ENCODE data around the gene TSHZ1.

The TSHZ1 gene

DNA sequence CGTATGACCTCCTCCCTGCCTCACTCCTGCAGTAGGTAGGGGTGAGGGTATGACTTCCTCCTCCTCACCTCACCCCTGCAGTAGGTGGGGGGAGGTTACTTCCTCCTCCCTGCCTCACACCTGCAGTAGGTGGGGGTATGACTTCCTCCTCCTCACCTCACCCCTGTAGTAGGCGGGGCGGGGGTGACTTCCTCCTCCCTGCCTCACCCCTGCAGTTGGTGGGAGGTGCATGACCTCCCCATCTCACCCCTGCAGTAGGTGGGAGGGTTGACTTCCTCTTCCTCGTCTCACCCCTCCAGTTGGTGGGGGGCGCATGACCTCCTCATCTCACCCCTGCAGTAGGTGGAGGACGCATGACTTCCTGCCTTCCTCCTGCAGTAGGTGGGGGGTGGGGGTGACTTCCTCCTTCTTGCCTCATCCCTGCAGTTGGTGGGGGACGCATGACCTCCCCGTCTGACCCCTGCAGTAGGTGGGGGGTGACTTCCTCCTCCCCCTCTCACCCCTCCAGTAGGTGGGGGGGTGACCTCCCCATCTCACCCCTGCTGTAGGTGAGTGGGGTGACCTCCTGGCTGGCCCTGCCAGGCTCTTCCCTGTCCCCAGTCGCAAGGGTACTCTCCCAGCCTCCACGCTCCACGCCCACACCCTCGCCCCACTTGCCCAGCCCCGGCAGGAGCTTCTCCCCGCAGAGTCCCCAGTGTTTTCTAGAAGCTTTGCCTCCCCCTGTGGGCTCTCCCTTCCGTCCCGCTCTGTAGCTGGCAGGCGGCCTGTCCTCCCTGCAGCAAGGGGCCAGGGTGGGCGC, 39.3 kb downstream of the TSHZ1 start:
- DNase-seq, result no peak

DNA sequence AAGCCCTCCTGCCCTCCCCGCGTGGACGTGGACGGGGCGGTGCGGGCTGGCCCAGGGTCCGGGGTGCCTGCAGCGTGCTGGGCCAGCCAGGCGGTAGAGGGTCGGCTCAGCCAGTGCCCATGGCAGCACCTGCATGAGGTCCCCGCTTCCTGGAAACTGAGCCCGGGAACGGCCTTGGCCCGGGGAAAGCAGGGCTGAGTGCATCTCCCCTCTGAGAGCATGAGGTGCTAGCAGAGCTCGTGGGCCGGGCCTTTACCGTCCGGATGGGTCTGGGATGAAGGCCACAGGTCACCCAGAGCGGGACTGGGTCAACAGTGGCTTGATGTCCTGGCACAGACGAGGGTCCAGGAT, 39.8 kb downstream of the TSHZ1 start:
- DNase-seq, result no peak

DNA sequence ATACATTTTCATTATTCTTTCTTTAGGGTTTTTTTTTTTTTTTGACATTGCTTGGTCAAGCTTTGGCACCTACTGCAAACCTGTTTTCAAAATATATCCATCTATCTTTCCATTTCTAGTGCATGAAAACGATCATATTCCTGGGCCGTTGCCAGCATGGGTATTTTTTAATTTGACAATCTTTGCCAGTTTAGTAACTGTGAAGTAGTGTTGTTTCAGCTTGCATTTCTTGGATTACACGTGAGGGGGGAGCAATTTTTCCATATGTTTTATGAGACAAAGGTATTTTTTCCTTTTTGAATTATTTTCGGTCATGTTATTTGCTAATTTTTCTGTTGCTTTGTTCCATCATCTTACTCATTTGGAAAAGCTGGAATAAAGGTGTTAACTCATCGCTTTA, 40.9 kb downstream of the TSHZ1 start:
- DNase-seq, result no peak

- no peak for DNase-seq
Observed at GRCh38 chr18:75252136-75252535, 41.5 kb downstream of the TSHZ1 start.

GRCh38 chr18:75253043-75253442, 42.4 kb downstream of the TSHZ1 start:
- DNase-seq, result no peak

DNA sequence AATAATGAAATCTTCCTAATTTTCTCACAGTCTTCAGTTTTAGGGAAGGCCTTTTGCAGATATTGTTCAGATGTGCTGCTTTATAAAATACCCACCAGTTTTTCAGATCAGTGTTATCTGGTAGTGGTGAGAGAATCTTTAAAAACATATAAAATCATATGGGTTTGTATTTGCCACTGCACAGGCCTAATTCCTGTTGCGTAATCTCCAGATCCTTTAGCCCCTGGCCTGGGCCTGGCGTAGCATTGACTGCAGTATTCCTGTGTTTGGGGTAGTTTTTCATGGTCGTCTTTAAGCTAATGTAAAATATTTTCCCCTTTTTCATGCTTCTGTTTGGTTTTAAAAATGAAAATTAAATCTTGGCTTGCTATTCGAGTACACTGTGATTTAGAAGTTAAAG, 43.2 kb downstream of the TSHZ1 start:
- DNase-seq, result no peak

GRCh38 chr18:75255094-75255493, 44.5 kb downstream of the TSHZ1 start:
- no peak for DNase-seq

GRCh38 chr18:75256376-75256775, 45.8 kb downstream of the TSHZ1 start:
- no peak for DNase-seq

DNA sequence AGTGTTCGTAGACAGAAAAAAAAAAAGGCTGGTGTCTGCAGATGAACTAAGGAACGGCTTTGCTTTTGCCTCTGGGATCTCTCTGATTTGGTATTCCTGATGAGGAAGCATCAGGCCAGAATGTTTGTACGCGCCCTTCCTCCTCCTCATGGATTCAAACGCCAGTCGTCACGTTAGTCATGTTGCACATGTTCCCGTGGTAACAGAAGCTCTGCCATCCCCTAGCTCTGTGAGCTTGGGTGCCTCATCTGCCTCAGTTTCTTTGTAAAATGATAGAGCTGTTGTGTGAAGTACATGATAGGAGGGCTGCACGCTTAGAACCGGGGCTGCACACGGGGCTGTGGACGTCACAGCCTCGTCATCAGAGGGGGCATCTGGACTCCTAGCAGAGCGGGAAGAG, 47.0 kb downstream of the TSHZ1 start:
- DNase-seq, result no peak

GRCh38 chr18:75261430-75262223, 51.0 kb downstream of the TSHZ1 start:
- no peak for DNase-seq

DNA sequence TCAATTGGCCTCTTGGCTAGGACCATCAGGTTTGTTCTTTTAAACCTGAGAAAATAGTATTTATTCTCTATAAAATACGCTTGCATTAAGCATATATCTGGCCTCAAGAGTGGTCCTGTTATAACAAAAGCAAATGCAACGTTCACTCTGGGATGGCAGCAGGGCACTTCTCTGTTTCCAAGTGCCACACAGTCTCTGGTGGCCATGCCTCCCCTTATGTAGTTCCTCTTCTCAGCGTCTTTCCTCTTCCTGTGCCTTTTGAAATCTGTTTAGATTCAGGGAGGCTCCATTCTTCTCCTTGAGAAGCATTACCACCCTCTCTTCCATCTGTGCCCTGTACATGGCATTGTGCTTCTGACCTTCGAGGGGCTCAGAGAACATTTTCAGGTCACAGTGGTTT, 51.9 kb downstream of the TSHZ1 start:
- no peak for DNase-seq

- DNase-seq, result no peak
Observed at GRCh38 chr18:75264195-75264594, 53.6 kb downstream of the TSHZ1 start.

- no peak for DNase-seq
Observed at GRCh38 chr18:75264926-75265597, 54.5 kb downstream of the TSHZ1 start.

DNA sequence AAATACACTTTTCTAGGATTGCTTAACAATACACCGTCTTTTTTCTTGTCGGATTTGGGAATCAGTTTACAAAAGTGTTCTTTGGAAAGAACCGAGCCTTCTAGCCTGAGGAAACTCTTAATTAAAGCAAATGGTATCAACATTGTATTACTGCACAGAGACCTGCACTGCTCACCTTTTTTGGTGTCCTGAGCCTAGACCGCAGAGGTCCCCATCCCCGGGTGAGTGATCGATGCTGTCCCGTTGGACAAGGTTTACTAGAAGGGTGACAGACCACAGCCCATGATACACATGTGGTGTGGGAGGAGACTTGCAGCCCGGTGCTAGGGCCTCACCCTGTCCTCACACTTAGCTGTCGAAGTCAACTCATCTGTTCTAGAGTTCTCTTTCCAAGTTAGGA, 55.3 kb downstream of the TSHZ1 start:
- no peak for DNase-seq

GRCh38 chr18:75267643-75268363, 57.2 kb downstream of the TSHZ1 start:
- no peak for DNase-seq

GRCh38 chr18:75268364-75268646, 57.7 kb downstream of the TSHZ1 start:
- no peak for DNase-seq

GRCh38 chr18:75269124-75269680, 58.6 kb downstream of the TSHZ1 start:
- no peak for DNase-seq

GRCh38 chr18:75269696-75270095, 59.1 kb downstream of the TSHZ1 start:
- no peak for DNase-seq

- DNase-seq, result no peak
Observed at GRCh38 chr18:75271952-75272351, 61.4 kb downstream of the TSHZ1 start.

DNA sequence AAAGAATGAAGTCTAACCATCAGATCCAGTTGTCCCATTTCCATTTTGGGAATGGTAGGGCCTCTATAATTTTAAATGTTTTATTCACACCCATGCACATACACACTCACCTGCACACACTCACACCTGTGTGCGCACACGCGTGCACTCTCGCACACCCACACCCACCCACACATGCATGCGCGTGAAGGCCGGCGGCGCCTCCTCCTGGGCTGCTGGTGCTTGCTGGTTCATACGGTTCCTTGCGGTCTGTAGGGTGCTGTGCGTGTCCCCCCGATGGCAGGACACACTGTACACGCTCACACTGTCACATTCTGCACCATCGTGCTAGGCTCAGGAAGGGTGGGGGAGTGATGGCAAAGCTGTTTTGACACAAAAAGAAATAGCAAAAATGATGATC, 63.2 kb downstream of the TSHZ1 start:
- DNase-seq, result no peak

GRCh38 chr18:75275226-75275625, 64.6 kb downstream of the TSHZ1 start:
- no peak for DNase-seq

- no peak for DNase-seq
Observed at GRCh38 chr18:75276818-75277609, 66.4 kb downstream of the TSHZ1 start.

DNA sequence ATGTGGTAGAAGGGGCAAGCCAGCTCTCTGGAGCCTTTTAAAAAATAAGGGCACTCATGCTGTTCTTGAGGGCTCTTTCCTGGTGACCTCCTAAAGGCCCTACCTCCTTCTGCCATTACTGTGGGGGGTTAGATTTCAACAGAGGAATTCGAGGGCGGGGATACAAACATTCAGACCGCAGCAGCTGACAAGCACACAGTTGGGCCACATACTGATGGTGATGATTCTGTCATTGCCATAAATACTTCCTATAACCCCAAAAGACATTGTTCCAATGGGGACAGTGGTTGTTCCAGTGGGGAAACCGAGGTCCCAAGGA, 67.0 kb downstream of the TSHZ1 start:
- no peak for DNase-seq
